ENCODE measurements around the gene WDR64.
"Not testable (repeated sequence)": the region's sequence is repeated elsewhere in the genome, so short reads cannot be mapped to it uniquely, and the experiment has no call there.

The WDR64 gene

GRCh38 chr1:241654641-241655040 lies 2.6 kb downstream of the WDR64 start:
- no peak for DNase-seq (ENCODE audit: low read depth in 1 of 2, low spot score in 1 of 2)

- no peak for DNase-seq (ENCODE audit: low read depth in 1 of 2, low spot score in 1 of 2)
Observed at GRCh38 chr1:241658081-241658793, 6.2 kb downstream of the WDR64 start.

GRCh38 chr1:241659016-241659415 lies 6.9 kb downstream of the WDR64 start:
- DNase-seq (ENCODE audit: low read depth in 1 of 2, low spot score in 1 of 2) = not testable (repeated sequence)

GRCh38 chr1:241660424-241660972 lies 8.4 kb downstream of the WDR64 start:
- DNase-seq (ENCODE audit: low read depth in 1 of 2, low spot score in 1 of 2) = no peak

GRCh38 chr1:241666419-241666818 lies 14.3 kb downstream of the WDR64 start:
- no peak for DNase-seq (ENCODE audit: low read depth in 1 of 2, low spot score in 1 of 2)

- no peak for DNase-seq (ENCODE audit: low read depth in 1 of 2, low spot score in 1 of 2)
Observed at GRCh38 chr1:241672301-241672700, 20.2 kb downstream of the WDR64 start.

GRCh38 chr1:241674805-241675384 lies 22.8 kb downstream of the WDR64 start:
- DNase-seq (ENCODE audit: low read depth in 1 of 2, low spot score in 1 of 2) = no peak

- DNase-seq (ENCODE audit: low read depth in 1 of 2, low spot score in 1 of 2) = no peak
Observed at GRCh38 chr1:241675983-241676382, 23.9 kb downstream of the WDR64 start.

- no peak for DNase-seq (ENCODE audit: low read depth in 1 of 2, low spot score in 1 of 2)
Observed at GRCh38 chr1:241677201-241677600, 25.1 kb downstream of the WDR64 start.

GRCh38 chr1:241678536-241678935 lies 26.5 kb downstream of the WDR64 start:
- DNase-seq (ENCODE audit: low read depth in 1 of 2, low spot score in 1 of 2) = no peak

- no peak for DNase-seq (ENCODE audit: low read depth in 1 of 2, low spot score in 1 of 2)
Observed at GRCh38 chr1:241679404-241679803, 27.3 kb downstream of the WDR64 start.

GRCh38 chr1:241679961-241680360 lies 27.9 kb downstream of the WDR64 start:
- no peak for DNase-seq (ENCODE audit: low read depth in 1 of 2, low spot score in 1 of 2)

- not testable (repeated sequence) for DNase-seq (ENCODE audit: low read depth in 1 of 2, low spot score in 1 of 2)
Observed at GRCh38 chr1:241681861-241682448, 29.9 kb downstream of the WDR64 start.

GRCh38 chr1:241682921-241683320 lies 30.8 kb downstream of the WDR64 start:
- no peak for DNase-seq (ENCODE audit: low read depth in 1 of 2, low spot score in 1 of 2)

GRCh38 chr1:241684108-241684507 lies 32.0 kb downstream of the WDR64 start:
- no peak for DNase-seq (ENCODE audit: low read depth in 1 of 2, low spot score in 1 of 2)

GRCh38 chr1:241688940-241689368 lies 36.9 kb downstream of the WDR64 start:
- DNase-seq (ENCODE audit: low read depth in 1 of 2, low spot score in 1 of 2) = no peak

GRCh38 chr1:241695246-241696171 lies 43.4 kb downstream of the WDR64 start:
- DNase-seq (ENCODE audit: low read depth in 1 of 2, low spot score in 1 of 2) = no peak

GRCh38 chr1:241696172-241696814 lies 44.2 kb downstream of the WDR64 start:
- no peak for DNase-seq (ENCODE audit: low read depth in 1 of 2, low spot score in 1 of 2)

GRCh38 chr1:241696815-241697639 lies 44.9 kb downstream of the WDR64 start:
- no peak for DNase-seq (ENCODE audit: low read depth in 1 of 2, low spot score in 1 of 2)

- no peak for DNase-seq (ENCODE audit: low read depth in 1 of 2, low spot score in 1 of 2)
Observed at GRCh38 chr1:241697640-241698018, 45.5 kb downstream of the WDR64 start.

Measured in activated T-helper 1 cell treated with anti-CD3 and anti-CD28 coated beads, Interleukin-2, amount 50 U/mL, for 16 hours (primary cell).